GM21786 (cell line): Measurements from ENCODE around the gene PCDHGA6.
"Not testable (repeated sequence)": the region's sequence is repeated elsewhere in the genome, so short reads cannot be mapped to it uniquely, and the experiment has no call there.

ENCODE experiments used
- ATAC-seq: cut with Tn5 transposase; IDR thresholded peaks from one replicate; pipeline ENCODE4 v1.9.1; 2021; ENCODE audit not compliant: unreplicated experiment

PCDHGA6 gene

DNA sequence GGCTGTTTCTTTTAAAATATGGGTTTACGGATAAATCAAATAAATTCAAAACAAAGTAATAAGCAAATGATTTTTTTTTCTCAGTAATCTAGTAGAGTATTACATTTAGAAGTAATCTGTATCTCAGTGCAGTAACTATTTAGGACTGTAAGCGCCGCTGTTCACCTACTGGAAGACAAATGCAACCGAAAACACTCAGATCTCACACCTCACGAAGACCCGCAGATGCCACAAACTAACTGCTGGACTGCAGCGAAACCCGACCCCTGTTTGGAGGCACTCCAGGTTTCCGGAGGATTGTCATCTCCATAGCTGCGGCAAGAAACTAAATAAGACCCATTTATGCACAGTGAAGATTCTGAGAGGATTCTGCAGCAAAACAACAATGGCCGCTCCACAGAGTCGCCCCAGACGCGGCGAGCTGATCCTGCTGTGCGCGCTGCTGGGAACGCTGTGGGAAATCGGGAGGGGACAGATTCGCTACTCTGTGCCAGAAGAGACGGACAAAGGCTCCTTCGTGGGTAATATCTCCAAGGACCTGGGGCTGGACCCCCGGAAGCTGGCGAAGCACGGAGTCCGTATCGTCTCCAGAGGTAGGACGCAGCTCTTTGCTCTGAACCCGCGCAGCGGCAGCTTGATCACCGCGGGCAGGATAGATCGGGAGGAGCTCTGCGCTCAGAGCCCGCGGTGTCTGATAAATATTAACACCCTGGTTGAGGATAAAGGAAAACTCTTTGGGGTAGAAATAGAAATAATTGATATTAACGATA lies 18.9 kb downstream of the PCDHGA6 start, which contains the start of gene PCDHGA8:
Gene PCDHGA8 (plus strand): TSS at position 205 of the 770 bp plus-strand sequence. CDS start 181 bp downstream, at position 386.
- ATAC-seq = no peak

- ATAC-seq = no peak
These were observed 19.6 kb downstream of the PCDHGA6 start for GRCh38 chr5:141393267-141393666.

DNA sequence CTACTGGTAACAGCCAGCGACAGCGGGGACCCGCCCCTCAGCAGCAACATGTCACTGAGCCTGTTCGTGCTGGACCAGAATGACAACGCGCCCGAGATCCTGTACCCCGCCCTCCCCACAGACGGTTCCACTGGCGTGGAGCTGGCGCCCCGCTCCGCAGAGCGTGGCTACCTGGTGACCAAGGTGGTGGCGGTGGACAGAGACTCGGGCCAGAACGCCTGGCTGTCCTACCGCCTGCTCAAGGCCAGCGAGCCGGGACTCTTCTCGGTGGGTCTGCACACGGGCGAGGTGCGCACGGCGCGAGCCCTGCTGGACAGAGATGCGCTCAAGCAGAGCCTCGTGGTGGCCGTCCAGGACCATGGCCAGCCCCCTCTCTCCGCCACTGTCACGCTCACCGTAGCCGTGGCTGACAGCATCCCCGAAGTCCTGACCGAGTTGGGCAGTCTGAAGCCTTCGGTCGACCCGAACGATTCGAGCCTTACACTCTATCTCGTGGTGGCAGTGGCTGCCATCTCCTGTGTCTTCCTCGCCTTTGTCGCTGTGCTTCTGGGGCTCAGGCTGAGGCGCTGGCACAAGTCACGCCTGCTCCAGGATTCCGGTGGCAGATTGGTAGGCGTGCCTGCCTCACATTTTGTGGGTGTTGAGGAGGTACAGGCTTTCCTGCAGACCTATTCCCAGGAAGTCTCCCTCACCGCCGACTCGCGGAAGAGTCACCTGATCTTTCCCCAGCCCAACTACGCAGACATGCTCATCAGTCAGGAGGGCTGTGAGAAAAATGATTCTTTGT lies 20.9 kb downstream of the PCDHGA6 start:
- ATAC-seq = not testable (repeated sequence)

- peak; percentile 97 for ATAC-seq
These were observed 24.3 kb downstream of the PCDHGA6 start, which contains the start of gene PCDHGB5 for GRCh38 chr5:141397756-141398551. Gene PCDHGB5, plus strand, starts transcription at chr5:141397947. Its CDS starts 181 bp downstream, at chr5:141398128.

DNA sequence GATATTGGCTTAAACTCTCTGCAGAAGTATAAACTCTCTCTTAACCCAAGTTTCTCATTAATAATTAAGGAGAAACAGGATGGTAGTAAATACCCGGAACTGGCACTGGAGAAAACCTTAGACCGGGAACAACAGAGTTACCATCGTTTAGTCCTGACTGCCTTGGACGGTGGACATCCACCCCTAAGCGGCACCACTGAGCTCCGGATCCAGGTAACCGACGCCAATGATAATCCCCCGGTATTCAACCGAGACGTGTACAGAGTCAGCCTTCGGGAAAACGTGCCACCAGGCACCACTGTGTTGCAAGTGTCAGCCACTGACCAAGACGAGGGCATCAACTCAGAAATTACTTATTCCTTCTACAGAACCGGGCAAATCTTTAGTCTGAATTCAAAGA lies 24.9 kb downstream of the PCDHGA6 start:
- no peak for ATAC-seq

DNA sequence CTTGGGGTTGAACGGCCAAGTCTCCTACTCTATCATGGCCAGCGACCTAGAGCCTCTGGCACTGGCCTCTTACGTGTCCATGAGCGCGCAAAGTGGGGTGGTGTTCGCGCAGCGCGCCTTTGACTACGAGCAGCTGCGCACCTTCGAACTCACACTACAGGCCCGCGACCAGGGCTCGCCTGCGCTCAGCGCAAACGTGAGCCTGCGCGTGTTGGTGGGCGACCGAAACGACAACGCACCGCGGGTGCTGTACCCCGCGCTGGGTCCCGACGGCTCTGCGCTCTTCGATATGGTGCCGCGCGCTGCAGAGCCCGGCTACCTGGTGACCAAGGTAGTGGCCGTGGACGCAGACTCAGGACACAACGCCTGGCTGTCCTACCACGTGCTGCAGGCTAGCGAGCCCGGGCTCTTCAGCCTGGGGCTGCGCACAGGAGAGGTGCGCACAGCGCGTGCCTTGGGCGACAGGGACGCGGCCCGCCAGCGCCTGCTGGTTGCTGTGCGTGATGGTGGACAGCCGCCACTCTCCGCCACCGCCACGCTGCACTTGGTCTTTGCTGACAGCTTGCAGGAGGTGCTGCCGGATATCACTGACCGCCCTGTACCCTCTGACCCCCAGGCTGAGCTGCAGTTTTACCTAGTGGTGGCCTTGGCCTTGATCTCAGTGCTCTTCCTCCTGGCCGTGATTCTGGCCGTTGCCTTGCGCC lies 26.0 kb downstream of the PCDHGA6 start:
- no peak for ATAC-seq

GRCh38 chr5:141402553-141403243 lies 29.0 kb downstream of the PCDHGA6 start, which contains the start of gene PCDHGA9:
Gene PCDHGA9, plus strand, starts transcription at chr5:141402778. Its CDS starts 175 bp downstream, at chr5:141402953.
- no peak for ATAC-seq

GRCh38 chr5:141403387-141403786 lies 29.7 kb downstream of the PCDHGA6 start:
- ATAC-seq = no peak

DNA sequence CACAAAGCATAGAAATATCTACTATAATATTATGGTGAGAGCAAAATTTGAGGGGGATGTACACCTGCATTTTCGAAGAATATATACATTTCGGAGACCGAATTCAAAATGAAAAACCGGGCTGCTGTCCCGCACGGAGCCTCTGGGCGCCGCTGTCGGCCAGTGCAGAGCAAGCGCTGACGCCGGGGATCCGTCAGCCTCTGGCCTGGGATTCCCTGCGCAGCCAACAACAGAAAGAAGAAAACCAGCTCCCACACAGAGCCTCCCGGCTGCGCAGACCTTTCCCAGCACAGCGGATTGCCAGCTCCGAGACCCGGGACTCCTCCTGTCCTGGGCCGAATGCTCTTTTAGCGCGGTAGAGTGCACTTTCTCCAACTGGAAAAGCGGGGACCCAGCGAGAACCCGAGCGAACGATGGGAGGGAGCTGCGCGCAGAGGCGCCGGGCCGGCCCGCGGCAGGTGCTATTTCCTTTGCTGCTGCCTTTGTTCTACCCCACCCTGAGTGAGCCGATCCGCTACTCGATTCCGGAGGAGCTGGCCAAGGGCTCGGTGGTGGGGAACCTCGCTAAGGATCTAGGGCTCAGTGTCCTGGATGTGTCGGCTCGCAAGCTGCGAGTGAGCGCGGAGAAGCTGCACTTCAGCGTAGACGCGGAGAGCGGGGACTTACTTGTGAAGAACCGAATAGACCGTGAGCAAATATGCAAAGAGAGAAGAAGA lies 34.3 kb downstream of the PCDHGA6 start, which contains the start of gene PCDHGB6:
Gene PCDHGB6 (plus strand): TSS at position 232 of the 716 bp plus-strand sequence. CDS start 182 bp downstream, at position 414.
- ATAC-seq = peak; percentile 65

DNA sequence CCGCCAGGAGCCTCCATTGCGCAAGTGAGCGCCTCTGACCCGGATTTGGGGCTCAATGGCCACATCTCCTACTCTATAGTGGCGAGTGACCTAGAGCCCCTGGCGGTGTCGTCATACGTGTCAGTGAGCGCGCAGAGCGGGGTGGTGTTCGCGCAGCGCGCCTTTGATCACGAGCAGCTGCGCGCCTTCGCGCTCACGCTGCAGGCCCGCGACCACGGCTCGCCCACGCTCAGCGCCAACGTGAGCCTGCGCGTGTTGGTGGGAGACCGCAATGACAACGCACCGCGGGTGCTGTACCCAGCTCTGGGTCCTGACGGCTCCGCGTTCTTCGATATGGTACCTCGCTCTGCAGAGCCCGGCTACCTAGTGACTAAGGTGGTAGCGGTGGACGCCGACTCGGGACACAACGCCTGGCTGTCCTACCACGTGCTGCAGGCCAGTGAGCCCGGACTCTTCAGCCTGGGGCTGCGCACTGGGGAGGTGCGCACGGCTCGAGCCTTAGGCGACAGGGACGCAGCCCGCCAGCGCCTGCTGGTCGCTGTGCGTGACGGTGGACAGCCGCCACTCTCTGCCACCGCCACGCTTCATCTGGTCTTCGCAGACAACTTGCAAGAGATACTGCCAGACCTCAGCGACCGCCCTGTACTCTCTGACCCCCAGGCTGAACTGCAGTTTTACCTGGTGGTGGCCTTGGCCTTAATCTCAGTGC lies 36.1 kb downstream of the PCDHGA6 start:
- ATAC-seq = no peak

- ATAC-seq = no peak
These were observed 37.9 kb downstream of the PCDHGA6 start for GRCh38 chr5:141411575-141411974.

- peak; percentile 78 for ATAC-seq
These were observed 39.3 kb downstream of the PCDHGA6 start, which contains the start of gene PCDHGA10 for GRCh38 chr5:141412854-141413539. Gene PCDHGA10, plus strand, starts transcription at chr5:141412987. Its CDS starts 189 bp downstream, at chr5:141413176.

- no peak for ATAC-seq
These were observed 39.9 kb downstream of the PCDHGA6 start for GRCh38 chr5:141413540-141414069.

DNA sequence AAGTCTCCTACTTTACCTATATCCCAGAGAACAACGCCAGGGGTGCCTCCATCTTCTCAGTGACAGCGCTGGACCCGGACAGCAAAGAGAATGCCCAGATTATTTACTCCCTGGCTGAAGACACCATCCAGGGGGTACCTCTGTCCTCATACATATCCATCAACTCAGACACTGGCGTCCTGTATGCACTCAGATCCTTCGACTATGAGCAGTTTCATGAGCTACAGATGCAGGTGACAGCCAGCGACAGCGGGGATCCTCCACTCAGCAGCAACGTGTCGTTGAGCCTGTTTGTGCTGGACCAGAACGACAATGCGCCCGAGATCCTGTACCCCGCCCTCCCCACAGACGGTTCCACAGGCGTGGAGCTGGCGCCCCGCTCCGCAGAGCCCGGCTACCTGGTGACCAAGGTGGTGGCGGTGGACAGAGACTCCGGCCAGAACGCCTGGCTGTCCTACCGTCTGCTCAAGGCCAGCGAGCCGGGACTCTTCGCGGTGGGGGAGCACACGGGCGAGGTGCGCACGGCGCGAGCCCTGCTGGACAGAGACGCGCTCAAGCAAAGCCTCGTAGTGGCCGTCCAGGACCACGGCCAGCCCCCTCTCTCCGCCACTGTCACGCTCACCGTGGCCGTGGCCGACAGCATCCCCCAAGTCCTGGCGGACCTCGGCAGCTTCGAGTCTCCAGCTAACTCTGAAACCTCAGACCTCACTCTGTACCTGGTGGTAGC lies 41.0 kb downstream of the PCDHGA6 start:
- not testable (repeated sequence) for ATAC-seq

DNA sequence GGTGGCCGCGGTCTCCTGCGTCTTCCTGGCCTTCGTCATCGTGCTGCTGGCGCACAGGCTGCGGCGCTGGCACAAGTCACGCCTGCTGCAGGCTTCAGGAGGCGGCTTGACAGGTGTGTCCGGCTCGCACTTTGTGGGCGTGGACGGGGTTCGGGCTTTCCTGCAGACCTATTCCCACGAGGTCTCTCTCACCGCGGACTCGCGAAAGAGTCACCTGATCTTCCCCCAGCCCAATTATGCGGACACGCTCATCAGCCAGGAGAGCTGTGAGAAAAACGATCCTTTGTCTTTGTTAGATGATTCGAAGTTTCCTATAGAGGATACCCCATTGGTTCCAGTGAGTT lies 41.6 kb downstream of the PCDHGA6 start:
- not testable (repeated sequence) for ATAC-seq

DNA sequence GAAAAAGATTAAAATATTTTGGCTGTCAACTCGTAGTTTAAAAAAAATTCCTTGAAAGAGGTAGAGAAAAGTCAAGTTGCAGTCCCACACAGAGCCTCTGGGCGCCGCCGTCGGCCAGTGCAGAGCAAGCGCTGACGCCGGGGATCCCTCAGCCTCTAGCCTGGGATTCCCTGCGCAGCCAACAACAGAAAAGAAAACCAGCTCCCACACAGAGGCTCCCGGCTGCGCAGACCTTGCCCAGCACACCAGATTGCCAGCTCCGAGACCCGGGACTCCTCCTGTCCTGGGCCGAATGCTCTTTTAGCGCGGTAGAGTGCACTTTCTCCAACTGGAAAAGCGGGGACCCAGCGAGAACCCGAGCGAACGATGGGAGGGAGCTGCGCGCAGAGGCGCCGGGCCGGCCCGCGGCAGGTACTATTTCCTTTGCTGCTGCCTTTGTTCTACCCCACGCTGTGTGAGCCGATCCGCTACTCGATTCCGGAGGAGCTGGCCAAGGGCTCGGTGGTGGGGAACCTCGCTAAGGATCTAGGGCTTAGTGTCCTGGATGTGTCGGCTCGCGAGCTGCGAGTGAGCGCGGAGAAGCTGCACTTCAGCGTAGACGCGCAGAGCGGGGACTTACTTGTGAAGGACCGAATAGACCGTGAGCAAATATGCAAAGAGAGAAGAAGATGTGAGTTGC lies 43.9 kb downstream of the PCDHGA6 start, which contains the start of gene PCDHGB7:
Gene PCDHGB7 (plus strand): TSS at position 184 of the 679 bp plus-strand sequence. CDS start 183 bp downstream, at position 367.
- peak; percentile 70 for ATAC-seq
